HUDEP-2 (cell line): Measurements from ENCODE around the gene SLC37A2.
A peak's percentile ranks its signal among the peaks of the same experiment; 100 is the strongest.
"Not testable (repeated sequence)": the region's sequence is repeated elsewhere in the genome, so short reads cannot be mapped to it uniquely, and the experiment has no call there.

Experiments used
- DNase-seq, 76 experiments: peaks; one replicate each; lab custom pipeline; 2025; ENCODE audit not compliant: unreplicated experiment in 76 of 76; lab: John Stamatoyannopoulos, UW

SLC37A2 gene

GRCh38 chr11:125062931-125063428 lies at the start of gene SLC37A2:
Gene SLC37A2, plus strand, starts transcription at chr11:125063305. Its CDS starts 63 bp downstream, at chr11:125063368.
- DNase-seq: peak in 14 of 76 experiments; percentile 6 to 49 (median 16)

GRCh38 chr11:125016413-125016812 lies 46.7 kb upstream of the SLC37A2 start:
- no peak for DNase-seq

GRCh38 chr11:125020342-125020741 lies 42.8 kb upstream of the SLC37A2 start:
- no peak for DNase-seq

- no peak for DNase-seq
Observed at GRCh38 chr11:125022551-125022950, 40.6 kb upstream of the SLC37A2 start.

- no peak for DNase-seq
Observed at GRCh38 chr11:125025968-125026367, 37.1 kb upstream of the SLC37A2 start.

GRCh38 chr11:125029431-125029830 lies 33.7 kb upstream of the SLC37A2 start:
- DNase-seq: not testable (repeated sequence)

- no peak for DNase-seq
Observed at GRCh38 chr11:125036933-125037332, 26.2 kb upstream of the SLC37A2 start.

GRCh38 chr11:125049164-125049792 lies 13.8 kb upstream of the SLC37A2 start:
- DNase-seq: no peak

- DNase-seq: no peak
Observed at GRCh38 chr11:125052047-125052446, 11.1 kb upstream of the SLC37A2 start.

GRCh38 chr11:125053167-125053566 lies 9.9 kb upstream of the SLC37A2 start:
- DNase-seq: no peak

GRCh38 chr11:125055107-125055715 lies 7.9 kb upstream of the SLC37A2 start:
- DNase-seq: no peak

GRCh38 chr11:125056111-125056510 lies 7.0 kb upstream of the SLC37A2 start:
- DNase-seq: not testable (repeated sequence)

GRCh38 chr11:125056931-125057692 lies 6.0 kb upstream of the SLC37A2 start:
- DNase-seq: no peak

- no peak for DNase-seq
Observed at GRCh38 chr11:125057693-125058016, 5.5 kb upstream of the SLC37A2 start.

- DNase-seq: no peak
Observed at GRCh38 chr11:125061281-125061680, 1.8 kb upstream of the SLC37A2 start.

GRCh38 chr11:125062218-125062930 lies 731 bp upstream of the SLC37A2 start:
- no peak for DNase-seq

GRCh38 chr11:125063429-125064043 lies 431 bp downstream of the SLC37A2 start:
- no peak for DNase-seq

- DNase-seq: no peak
Observed at GRCh38 chr11:125064070-125064469, 965 bp downstream of the SLC37A2 start.

- no peak for DNase-seq
Observed at GRCh38 chr11:125068368-125068767, 5.3 kb downstream of the SLC37A2 start.

- DNase-seq: peak in 11 of 76 experiments; percentile 8 to 54 (median 33)
Observed at GRCh38 chr11:125069008-125069407, 5.9 kb downstream of the SLC37A2 start.

- no peak for DNase-seq
Observed at GRCh38 chr11:125069796-125070195, 6.7 kb downstream of the SLC37A2 start.
